GM19463 (cell line): ENCODE results near the gene L2HGDH.
A peak's percentile ranks its signal among the peaks of the same experiment; 100 is the strongest.
"Not testable (repeated sequence)": the region's sequence is repeated elsewhere in the genome, so short reads cannot be mapped to it uniquely, and the experiment has no call there.

ENCODE experiments used
- ATAC-seq: cut with Tn5 transposase; IDR thresholded peaks from one replicate; pipeline ENCODE4 v1.9.1; 2021; ENCODE audit warnings: mild to moderate bottlenecking, moderate library complexity; ENCODE audit not compliant: unreplicated experiment

L2HGDH gene

DNA sequence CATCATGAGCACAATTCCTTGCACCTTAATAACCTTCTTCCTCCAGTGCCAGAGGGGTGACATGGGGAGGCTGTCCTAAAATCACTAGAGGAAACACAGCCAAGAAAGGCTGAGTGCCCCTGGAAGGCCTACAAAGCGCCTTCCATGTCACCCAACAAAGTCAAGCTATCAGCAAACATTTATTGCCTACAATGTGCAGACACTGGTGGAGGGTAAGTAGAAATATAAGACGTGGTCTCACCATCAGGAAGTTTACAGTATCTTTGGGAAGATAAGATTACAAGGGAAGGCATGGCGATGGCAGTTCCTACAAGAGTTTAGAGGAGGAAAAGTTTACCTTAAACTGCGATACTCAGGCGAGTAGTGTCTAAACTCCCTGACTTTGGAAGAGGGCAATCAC, 28.0 kb upstream of the L2HGDH start:
- no peak for ATAC-seq

DNA sequence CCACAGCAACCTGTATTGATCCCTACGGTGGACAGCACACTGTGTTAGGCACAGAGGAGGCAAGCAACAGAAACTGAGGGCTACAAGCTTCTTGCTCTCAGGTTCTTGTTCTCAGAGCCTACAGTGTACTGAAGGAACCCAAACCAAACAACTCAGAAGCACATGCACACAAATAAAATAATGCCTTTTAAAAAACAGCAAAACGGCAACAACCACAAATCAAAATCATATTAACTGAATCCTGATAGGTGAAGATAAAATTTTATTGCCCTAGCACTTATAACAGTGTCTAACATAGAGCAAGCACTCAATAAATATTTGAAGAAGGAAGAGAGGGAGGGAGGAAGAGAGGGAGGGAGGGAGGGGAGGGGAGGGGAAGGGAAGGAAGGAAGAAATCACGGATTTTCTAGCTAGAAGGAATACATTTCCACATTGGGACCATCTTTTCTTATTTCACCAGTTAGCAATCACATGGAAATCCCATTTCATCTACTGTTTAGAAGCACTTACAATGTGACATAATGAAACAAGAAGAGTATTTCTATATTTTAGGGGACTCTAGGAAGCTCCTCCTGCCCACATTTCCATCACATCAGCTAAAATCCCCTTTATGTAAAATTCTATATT, 27.3 kb upstream of the L2HGDH start:
- ATAC-seq, result no peak

DNA sequence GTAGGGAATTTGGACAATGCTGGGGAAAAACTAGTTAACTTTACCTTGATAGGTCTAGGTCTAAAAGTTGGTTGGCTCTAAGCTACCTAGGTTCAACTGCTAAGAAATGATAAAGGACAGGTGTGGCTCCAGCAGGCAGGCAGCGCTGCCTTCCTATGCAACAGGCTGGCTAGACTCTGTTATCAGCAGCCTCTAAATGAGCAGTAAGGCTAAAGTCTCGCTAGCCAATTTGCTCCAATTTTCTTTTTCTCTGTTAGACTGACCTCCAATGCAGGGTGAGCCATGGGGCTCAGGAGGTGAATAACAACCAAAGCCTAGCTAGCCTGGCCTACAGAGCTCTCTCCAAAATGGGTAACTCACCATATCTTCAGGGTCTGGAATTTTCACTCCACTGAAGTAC, 26.6 kb upstream of the L2HGDH start:
- no peak for ATAC-seq

DNA sequence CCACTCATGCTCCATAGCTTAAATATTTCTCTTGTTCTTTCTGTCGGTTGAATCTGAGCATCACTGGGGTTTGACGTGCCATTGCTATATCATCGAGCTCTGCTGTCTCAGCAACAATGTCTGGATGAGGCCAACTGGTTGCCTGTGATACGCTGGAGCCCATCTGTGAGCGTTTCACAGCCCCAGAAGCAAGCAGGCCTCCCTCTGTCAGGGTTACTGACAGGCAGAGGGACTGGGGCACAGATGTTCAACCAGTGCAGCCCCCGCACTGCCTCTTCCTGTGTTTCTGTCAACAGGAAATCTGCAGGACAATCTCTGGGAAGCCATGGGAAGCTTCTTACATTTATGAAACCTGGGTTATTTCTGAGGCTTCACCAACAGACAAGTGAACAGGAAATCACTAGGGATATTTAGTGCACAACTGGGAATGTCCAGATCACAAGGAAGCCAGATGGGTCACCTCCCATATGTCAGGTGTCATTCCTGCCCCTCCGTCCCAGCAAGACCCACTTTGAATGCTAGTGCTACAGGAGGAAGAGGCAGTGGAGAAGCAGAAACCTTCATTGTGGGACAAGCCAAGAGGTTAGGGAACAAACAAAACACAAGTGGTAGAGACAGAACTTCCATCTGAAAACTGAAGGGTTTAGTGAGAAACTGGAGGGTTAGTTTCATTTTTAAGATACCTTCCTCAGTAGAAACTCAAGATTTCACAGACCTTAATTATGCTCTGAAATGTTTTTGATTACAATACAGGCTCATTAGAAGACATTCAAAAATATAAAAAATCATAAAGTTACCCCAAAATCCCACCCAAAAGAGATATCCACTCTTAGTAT, 24.2 kb upstream of the L2HGDH start:
- no peak for ATAC-seq

DNA sequence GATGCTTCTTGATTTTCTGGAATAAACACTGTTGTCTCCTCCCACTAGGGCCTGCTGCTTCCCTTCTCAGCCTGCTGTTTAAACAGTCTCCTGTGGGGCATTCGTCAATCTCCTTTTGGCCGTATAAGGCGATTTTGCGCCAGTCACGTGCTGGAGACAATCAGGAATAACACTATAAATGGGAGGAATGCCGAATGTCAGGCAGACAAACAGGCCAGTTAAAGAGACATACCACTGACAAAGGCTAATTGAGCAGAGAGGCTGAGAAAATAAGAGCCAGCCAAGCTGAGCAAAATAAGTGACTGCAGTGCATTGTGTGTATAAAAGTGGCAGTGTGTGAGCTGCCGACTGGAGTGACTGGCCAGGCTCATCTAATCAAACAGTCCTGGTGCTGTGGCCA, 23.4 kb upstream of the L2HGDH start:
- no peak for ATAC-seq

DNA sequence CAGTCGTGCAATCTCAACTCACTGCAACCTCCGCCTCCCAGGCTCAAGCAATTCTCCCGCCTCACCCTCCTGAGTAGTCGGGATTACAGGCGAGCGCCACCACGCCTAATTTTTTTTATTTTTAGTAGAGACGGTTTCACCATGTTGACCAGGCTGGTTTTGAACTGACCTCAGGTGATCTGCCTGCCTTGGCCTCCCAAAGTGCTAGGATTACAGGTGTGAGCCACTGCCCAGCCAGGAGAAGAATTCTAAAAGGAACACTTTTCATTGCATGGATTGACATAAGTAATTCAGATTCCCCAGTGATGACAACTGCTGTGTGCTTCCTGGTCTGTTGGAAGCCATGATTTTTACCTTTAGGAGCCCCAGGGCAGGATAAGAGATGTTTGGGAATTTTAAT, 22.2 kb upstream of the L2HGDH start:
- no peak for ATAC-seq

DNA sequence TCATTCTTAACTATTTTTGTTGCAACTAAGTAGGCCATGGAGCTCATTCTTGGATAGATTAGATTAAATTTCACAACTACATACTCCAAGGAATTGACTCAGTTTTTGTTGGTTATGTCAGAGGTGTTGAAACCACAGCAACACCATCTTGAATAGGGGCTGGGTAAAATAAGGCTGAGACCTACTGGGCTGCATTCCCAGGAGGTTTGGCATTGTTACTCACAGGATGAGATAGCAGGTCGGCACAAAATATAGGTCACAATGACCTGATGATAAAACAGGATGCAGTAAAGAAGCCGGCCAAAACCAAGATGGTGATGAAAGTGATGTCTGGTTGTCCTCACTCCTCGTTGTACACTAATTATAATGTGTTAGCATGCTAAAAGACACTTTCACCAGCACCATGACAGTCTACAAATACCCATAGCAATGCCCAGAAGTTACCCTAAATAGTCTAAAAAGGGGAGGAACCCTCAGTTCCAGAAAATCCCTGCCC, 21.0 kb upstream of the L2HGDH start:
- ATAC-seq, result no peak

DNA sequence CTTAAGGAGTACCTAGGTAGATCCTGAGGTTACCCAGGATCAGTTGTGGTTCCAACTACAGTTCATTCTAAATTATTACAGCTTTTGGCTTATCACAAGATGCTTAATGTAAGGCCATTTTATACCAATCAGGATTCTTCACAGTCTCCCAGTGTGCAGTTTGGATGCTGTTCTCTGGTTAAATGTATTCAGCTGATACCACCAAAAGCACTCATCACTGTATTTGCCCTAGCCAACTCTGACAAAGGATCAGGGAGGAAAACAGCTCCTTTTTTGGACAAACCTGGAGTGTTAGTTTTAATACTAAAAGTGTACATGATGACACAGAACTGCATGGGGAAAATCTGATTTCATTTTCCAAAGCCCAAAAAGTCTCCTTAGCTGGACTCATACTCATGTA, 19.6 kb upstream of the L2HGDH start:
- no peak for ATAC-seq

DNA sequence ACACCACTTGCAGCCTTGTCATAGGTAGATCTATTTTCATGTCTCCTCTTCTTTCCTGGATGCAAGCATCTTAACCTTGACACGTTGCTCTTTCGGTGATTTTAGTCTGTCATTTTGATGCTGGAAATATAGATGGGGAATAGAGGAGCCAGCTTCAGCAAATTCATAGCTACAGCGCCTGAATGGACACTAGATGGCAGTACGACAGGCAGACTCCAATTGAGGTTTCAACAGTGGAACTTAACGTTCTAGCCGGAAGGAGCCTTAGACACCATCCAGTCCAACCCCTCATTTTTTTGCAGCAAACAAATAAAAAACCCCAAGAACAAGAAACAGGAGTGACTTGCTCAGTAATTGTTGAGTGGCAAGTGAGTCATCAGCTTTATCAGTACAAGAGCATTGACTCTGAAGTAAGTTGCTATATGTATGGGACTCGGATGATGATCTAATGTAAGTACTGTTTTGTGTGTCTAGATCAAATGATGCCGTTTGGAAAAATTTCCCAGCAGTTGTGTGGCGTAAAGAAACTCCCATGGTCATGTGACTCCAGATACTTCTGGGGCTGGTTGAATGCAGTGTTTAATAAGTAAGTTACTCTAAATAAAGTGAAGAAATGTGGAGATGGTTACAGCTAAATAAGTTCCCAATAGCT, 9.1 kb upstream of the L2HGDH start:
- ATAC-seq, result peak; percentile 80

DNA sequence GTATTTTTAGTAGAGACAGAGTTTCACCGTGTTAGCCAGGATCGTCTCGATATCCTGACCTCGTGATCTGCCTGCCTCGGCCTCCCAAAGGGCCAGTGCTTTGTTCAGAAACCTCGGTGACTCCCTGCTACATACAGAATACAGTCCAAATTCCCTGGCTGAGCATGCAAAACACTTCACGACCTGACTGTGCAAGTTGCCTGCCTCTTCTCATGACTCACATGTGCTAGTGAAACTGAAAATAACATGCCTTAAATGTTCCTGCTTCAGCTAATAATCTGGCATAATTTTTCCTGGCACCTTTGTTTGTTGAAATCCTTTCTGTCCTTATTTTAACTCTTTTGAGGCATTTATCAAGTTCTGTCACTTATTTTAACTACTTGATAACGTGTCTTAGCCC, 8.3 kb upstream of the L2HGDH start:
- ATAC-seq, result peak; percentile 49

DNA sequence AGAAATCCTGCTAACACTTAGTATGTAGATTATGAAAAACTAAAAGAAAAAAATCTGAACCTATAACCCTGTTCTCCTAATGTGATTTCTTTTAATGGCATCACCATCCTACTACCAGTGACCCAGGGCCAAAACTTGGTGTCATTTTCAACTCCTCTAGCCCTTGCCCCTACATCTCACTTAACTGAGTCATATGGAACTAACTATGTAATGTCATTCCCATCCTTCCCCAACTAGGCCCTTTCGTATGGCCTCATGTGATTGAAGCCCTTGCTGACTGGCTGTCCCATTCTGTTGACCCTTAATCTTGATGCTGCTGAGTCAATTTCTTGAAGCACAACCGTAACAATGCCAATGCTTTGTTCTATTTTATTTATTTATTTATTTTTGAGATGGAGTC, 7.7 kb upstream of the L2HGDH start:
- no peak for ATAC-seq

DNA sequence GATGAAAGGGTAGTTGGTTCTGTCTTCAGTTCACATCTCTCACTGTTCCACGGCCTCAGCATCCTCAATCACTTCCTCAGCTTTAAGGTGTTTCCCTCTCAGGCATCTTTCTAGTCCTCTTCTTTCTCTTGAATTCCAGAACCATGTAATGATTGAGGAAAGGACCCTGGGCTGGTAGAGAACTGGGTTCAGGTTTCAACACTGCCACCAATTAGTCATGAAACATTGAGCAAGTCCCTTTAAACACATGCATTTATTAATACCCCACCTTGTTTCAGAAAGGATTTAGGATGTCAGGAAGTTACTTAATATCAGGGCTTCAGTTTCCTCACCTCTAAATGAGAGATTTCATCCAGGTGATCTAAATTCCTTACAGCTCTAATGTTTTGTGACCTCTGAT, 7.3 kb upstream of the L2HGDH start:
- ATAC-seq, result no peak

DNA sequence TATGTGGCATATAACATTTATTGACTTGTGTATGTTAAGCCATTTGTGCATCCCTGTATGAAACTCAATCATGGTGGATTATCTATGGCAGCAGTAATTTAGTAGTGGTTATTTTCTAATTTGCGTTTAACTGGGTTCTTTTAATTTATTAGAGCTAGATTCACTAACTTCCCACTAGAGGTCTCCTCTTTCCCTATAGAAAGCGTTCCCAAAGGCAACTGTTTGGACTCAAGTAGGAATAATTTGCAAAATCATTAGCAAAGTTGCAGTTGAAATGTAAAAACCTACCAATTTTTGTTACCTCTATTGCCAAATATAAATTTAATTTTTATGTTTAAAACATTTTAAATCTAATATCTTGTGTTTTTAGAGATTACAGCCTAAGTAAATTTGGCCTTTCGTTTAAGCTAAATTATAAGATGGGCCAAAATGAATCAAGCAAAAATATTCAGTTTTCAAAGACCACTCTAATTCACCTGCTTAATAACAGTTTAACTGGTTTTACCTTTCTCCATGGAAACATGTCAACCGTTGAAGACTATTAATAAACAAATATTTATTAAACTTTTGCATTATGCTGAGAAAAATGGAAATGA, 6.1 kb upstream of the L2HGDH start:
- no peak for ATAC-seq

DNA sequence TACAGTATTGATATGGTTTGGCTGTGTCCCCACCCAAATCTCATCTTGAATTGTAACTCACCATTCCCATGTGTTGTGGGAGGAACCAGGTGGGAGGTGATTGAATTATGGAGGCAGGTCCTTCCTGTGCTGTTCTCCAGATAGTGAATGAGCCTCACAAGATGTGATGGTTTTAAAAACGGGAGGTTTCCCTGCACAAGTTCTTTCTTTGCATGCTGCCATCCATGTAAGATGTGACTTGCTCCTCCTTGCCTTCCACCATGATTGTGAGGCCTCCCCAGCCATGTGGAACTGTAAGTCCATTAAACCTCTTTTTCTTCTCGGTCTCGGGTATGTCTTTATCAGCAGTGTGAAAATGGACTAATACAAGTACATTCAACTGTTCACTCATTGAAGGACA, 2.1 kb upstream of the L2HGDH start:
- ATAC-seq, result not testable (repeated sequence)

DNA sequence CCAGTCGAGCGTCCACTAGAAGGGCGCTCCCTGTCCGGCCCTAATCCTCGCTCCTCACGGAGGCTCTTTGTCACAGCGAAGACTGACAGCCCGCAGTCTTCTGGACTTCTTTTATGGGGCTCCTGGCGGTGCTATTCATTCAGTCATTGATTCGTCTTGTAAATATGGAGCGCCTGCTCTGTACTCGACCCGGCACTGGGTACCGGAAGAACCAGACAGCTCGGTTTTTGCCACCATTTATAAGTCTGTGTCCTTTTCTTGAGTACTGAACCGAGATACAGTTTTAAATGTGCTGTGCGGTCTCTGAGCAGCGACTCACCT, 665 bp upstream of the L2HGDH start:
- peak; percentile 16 for ATAC-seq

DNA sequence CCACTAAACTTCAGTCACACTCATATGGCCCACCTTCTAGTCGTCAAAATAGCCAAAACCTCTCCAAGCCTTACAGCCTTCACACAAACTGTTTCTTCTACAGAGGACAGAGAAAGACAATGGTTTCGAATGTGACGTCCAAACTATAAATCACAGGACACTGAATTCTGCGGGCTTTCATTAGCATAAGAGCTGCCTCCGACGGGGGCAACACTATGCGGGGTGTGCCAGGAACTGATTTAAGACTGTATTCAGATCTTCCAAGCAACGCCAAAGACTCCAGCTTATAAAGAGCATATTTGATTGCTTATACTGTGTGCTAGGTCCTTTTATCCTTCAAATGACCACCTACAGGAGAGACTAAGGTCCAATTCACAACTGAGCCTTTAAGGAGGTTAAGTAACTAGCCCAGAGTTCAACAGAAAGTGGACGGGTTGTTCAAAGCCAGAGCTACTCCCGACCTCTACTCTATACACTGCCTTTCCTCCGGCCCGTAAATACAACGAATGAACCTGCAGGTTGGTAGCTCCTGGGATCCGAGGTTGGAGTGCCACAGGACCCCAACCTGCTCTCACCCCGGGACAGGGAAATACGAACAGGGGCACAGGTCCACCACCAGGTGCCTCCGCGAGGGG, 575 bp downstream of the L2HGDH start:
- no peak for ATAC-seq

DNA sequence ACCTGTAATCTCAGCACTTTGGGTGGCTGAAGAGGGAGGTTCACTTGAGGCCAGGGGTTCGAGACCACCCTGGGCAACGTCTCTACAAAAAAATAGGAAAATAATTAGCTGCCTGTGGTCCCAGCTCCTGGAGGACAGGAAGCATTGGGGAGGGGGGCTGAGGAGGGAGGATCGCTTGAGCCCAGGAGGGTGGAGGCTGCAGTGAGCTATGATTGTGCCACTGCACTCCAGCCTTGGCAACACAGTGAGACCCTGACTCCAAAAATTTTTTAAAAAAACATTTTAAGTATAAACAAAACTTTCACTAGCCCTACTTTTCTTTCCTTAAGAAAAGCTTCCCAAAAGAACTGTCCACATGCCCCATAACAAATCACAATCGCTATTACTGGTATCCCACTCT, 1.6 kb downstream of the L2HGDH start:
- no peak for ATAC-seq

DNA sequence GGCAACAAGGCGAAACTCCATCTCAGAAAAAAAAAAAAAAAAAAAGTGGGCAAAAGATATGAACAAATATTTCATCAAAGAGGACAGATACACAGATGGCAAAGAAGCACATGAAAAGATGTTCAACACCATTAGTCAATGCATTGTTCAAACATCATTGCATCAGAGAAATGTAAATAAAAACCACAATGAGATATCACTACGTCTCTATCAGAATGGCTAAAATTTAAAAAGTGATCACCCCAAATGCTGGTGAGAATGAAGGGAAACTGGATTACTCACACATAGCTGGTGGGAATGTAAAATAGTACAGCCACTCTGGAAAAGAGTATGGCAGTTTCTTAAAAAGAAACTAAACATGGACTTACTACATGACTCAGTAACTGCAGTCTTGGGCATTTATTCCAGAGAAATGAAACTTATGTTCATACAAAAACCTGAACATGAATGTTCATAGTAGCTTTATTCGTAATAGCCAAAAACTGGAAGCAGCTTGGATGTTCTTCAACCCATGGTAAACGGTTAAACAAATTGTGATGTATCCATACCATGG, 3.6 kb downstream of the L2HGDH start:
- no peak for ATAC-seq

DNA sequence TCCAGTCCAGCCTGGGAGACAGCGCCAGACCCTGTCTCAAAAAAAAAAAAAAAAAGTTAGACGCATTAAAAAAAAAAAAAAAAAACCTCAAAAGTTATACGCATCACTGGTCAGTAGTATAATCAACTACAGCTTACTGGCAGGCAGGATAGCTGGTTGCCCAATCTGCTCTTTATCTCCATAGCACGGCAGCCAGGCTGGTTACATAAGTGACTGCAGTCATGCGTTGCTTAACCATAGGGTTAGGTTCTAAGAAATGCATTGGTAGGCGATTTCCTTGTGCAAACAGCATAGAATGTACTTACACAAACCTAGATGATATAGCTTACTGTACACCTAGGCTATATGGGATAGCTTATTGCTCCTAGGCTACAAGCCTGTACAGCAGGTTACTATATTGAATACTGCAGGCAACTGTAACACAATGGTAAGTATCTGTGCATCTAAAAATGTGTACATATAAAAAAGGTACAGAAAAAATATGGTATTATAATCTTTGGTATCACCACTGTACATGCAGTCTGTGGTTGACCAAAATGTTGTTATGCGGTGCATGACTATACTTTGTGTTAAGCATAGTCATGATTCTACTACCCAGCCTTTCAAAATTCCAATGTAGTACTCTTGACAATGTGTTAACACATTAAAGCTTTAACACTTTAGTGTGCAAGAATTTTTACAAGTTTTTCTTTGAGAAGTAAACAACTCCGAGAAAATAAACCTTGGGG, 8.1 kb downstream of the L2HGDH start:
- ATAC-seq, result no peak

DNA sequence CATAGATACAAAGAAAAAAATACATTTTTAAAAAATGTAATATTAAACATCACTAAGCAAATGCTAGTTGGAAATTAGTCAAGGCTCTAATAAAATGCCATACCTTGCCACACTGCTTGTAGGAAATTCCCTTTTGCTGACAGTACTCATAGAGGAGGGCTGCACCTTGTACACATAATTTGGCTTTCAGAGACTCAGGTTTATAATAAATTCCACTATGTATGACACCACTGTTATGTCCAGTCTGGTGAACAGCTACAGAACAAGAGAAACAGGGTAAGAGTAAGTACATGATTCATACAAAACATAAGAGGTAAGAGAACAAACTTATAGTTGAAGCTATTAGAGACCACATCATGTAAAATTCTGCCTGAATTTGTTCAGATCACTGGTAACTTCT, 10.1 kb downstream of the L2HGDH start:
- ATAC-seq, result no peak
